OCI-LY1 (cell line): ENCODE measurements around the gene PTPRG.

Source experiments
- EZH2 ChIP-seq: fragments of 200-600 bp; sonication (generic), shearing (Covaris generic); IDR thresholded peaks from 2 replicates; pipeline ENCODE4 v1.8.0; 2017; ENCODE audit warnings: borderline replicate concordance, mixed run types, mild to moderate bottlenecking, antibody characterized with exemption, low read length, moderate library complexity, mixed read lengths
- TF ChIP-seq, protein P1 (sequence below): fragments of 200-600 bp; sonication (generic), shearing (Covaris generic); IDR thresholded peaks from 2 replicates; pipeline ENCODE4 v1.5.1; 2017; ENCODE audit warnings: mild to moderate bottlenecking, antibody characterized with exemption, low read length, moderate library complexity, mixed read lengths

DNA sequence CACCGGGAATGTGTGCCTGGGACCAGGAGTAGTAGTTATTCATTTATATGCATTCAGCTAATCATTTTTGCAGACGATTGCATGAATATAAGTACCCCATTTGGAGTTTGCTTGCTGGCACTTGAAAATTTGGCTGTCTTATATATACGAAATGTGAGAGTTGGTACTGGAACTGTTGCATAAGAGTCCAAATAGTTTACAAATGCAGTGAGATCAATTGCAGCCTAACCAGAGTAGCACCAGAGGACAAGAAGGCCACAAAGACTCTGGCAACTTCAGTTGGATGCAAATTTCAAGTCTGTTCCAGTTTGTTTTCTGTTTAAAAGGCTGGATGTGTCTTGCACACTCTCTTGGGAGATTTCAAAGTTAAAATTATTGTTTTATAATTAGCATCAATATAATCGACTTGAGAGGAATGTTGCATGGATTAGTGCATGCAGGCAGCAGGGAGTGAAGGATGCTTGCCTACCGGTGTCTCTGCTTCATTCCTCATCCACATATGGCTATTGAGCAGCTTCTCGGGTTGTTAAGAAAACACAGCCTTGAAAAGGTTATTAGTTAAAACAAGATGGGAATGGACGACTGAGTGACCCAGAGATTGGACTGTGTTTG lies 213.0 kb downstream of the PTPRG start:
- TF ChIP-seq, protein P1, sequence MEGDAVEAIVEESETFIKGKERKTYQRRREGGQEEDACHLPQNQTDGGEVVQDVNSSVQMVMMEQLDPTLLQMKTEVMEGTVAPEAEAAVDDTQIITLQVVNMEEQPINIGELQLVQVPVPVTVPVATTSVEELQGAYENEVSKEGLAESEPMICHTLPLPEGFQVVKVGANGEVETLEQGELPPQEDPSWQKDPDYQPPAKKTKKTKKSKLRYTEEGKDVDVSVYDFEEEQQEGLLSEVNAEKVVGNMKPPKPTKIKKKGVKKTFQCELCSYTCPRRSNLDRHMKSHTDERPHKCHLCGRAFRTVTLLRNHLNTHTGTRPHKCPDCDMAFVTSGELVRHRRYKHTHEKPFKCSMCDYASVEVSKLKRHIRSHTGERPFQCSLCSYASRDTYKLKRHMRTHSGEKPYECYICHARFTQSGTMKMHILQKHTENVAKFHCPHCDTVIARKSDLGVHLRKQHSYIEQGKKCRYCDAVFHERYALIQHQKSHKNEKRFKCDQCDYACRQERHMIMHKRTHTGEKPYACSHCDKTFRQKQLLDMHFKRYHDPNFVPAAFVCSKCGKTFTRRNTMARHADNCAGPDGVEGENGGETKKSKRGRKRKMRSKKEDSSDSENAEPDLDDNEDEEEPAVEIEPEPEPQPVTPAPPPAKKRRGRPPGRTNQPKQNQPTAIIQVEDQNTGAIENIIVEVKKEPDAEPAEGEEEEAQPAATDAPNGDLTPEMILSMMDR, result no peak
- TF ChIP-seq EZH2, result no peak
